ENCODE data around the gene HRAS.

DNA sequence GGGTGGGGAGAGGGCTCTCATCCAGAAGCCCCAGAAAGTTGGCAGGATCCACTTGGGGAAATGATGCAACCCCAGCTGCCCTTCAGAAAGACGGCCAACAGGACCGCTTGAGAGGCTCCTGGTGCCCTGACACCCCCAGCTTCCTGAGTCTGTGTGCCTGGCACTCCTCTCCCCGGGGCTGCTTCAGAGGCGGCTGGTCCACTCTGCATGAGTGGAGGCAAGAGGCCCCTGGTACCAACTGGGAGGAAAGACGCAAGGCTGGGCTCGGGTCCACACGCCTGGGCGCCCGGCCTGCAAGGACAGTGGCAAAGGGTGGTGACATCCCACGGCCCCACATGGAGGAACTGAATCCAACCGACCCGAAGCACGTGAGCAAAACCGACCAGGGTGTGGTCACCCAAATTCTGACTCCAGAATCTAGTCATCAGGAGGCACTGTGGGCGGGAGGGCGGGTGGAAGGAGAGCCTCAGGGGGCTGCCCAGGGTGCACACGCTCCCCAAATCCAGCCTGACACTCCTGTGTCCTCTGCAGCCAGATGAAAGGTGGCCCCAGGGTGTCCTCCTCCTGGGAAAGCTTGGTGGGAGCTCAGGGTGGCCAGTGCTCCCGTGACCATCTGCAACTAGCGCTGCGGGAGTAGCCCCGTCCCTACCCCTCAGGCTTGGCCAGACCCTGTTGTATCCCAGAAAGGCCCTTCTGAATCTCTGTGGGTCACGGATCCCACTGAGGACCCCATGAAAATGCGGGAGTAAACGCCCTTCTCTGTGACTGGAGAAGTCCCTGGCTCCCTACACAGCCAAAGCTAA is 32.0 kb downstream of the HRAS start:
- TF ChIP-seq EZH2 (IDR thresholded peaks at IDR 0.05; ENCODE audit: low read length, unreplicated experiment), result no peak
- TF ChIP-seq, protein P1, sequence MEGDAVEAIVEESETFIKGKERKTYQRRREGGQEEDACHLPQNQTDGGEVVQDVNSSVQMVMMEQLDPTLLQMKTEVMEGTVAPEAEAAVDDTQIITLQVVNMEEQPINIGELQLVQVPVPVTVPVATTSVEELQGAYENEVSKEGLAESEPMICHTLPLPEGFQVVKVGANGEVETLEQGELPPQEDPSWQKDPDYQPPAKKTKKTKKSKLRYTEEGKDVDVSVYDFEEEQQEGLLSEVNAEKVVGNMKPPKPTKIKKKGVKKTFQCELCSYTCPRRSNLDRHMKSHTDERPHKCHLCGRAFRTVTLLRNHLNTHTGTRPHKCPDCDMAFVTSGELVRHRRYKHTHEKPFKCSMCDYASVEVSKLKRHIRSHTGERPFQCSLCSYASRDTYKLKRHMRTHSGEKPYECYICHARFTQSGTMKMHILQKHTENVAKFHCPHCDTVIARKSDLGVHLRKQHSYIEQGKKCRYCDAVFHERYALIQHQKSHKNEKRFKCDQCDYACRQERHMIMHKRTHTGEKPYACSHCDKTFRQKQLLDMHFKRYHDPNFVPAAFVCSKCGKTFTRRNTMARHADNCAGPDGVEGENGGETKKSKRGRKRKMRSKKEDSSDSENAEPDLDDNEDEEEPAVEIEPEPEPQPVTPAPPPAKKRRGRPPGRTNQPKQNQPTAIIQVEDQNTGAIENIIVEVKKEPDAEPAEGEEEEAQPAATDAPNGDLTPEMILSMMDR (conservative IDR thresholded peaks at IDR 0.05; ENCODE audit: low read depth, low read length), result no peak
